HL-60 (cell line): ENCODE measurements around the gene GNGT2.

Source experiments
- DNase-seq, 2 experiments: peaks; one replicate each; pipeline ENCODE4 v3.0.0-alpha.2; 2010 to 2020; ENCODE audit warnings: low read depth in 1 of 2, low spot score in 1 of 2
- H3K27ac ChIP-seq: fragments of 250-450 bp; sonication (Bioruptor Pico); replicated peaks from 2 replicates; pipeline ENCODE4 v1.5.1; 2020; ENCODE audit warnings: mild to moderate bottlenecking, moderate library complexity
- H3K27me3 ChIP-seq: fragments of 250-450 bp; sonication (Bioruptor Pico); 2 replicates; pipeline ENCODE4 v1.5.1; 2021; ENCODE audit warnings: mild to moderate bottlenecking, moderate library complexity; ENCODE audit not compliant: insufficient read depth, poor library complexity, severe bottlenecking
- H3K4me3 ChIP-seq: replicated peaks from 2 replicates; pipeline ENCODE4 v1.5.1; 2011; ENCODE audit warnings: mild to moderate bottlenecking, control low read depth, low read length; ENCODE audit not compliant: insufficient read depth
- GABPA ChIP-seq: IDR thresholded peaks from 2 replicates; pipeline ENCODE4 v1.6.1; 2012; ENCODE audit warnings: low read depth
- POLR2AphosphoS5 ChIP-seq: IDR thresholded peaks from 2 replicates; pipeline ENCODE4 v1.6.1; 2012; ENCODE audit warnings: low read depth
- SPI1 ChIP-seq: IDR thresholded peaks from 2 replicates; pipeline ENCODE4 v1.6.1; 2012; ENCODE audit warnings: low read depth, mild to moderate bottlenecking, borderline replicate concordance
- TF ChIP-seq, protein P1 (sequence below): IDR thresholded peaks from one replicate; pipeline ENCODE4 v1.5.1; 2011; ENCODE audit warnings: low read length, control low read depth, inconsistent platforms; ENCODE audit not compliant: insufficient read depth
- TF ChIP-seq, protein P2 (sequence below): IDR thresholded peaks from 2 replicates; pipeline ENCODE4 v1.6.1; 2012; ENCODE audit warnings: low read depth; ENCODE audit not compliant: insufficient replicate concordance

Gene GNGT2

DNA sequence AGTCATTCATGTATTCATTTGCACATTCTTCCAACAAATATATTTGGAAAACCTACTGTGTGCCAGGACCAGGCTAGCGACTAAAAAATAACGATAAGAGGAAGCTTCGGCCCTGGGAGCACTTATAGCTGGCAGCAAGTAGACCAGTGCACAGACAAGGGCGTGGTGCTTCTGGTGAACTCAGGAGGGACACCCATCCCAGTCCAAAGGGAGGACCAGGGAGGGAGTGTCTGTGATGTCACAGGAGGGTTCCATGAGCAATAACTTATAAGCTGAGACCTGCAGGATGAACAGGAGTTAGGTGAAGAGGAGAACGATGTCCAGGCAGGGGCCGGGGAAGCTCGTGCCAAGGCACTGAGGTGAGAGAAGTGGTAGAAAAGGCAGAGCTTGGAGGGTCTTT, 37.6 kb upstream of the GNGT2 start:
- Histone ChIP-seq H3K27ac (no peak overlapping the region), H3K27me3 (no peaks in the 10 kb centered on the region), H3K4me3 (no peak overlapping the region)
- DNase-seq: no peak
- TF ChIP-seq, protein P1, sequence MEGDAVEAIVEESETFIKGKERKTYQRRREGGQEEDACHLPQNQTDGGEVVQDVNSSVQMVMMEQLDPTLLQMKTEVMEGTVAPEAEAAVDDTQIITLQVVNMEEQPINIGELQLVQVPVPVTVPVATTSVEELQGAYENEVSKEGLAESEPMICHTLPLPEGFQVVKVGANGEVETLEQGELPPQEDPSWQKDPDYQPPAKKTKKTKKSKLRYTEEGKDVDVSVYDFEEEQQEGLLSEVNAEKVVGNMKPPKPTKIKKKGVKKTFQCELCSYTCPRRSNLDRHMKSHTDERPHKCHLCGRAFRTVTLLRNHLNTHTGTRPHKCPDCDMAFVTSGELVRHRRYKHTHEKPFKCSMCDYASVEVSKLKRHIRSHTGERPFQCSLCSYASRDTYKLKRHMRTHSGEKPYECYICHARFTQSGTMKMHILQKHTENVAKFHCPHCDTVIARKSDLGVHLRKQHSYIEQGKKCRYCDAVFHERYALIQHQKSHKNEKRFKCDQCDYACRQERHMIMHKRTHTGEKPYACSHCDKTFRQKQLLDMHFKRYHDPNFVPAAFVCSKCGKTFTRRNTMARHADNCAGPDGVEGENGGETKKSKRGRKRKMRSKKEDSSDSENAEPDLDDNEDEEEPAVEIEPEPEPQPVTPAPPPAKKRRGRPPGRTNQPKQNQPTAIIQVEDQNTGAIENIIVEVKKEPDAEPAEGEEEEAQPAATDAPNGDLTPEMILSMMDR: no peak
- no peak for TF ChIP-seq SPI1
- no peak for TF ChIP-seq GABPA
- no peak for TF ChIP-seq POLR2AphosphoS5
- TF ChIP-seq, protein P2, sequence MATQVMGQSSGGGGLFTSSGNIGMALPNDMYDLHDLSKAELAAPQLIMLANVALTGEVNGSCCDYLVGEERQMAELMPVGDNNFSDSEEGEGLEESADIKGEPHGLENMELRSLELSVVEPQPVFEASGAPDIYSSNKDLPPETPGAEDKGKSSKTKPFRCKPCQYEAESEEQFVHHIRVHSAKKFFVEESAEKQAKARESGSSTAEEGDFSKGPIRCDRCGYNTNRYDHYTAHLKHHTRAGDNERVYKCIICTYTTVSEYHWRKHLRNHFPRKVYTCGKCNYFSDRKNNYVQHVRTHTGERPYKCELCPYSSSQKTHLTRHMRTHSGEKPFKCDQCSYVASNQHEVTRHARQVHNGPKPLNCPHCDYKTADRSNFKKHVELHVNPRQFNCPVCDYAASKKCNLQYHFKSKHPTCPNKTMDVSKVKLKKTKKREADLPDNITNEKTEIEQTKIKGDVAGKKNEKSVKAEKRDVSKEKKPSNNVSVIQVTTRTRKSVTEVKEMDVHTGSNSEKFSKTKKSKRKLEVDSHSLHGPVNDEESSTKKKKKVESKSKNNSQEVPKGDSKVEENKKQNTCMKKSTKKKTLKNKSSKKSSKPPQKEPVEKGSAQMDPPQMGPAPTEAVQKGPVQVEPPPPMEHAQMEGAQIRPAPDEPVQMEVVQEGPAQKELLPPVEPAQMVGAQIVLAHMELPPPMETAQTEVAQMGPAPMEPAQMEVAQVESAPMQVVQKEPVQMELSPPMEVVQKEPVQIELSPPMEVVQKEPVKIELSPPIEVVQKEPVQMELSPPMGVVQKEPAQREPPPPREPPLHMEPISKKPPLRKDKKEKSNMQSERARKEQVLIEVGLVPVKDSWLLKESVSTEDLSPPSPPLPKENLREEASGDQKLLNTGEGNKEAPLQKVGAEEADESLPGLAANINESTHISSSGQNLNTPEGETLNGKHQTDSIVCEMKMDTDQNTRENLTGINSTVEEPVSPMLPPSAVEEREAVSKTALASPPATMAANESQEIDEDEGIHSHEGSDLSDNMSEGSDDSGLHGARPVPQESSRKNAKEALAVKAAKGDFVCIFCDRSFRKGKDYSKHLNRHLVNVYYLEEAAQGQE: no peak

GRCh38 chr17:49244839-49245238, 34.5 kb upstream of the GNGT2 start:
- no peak for TF ChIP-seq GABPA
- TF ChIP-seq, protein P1: no peak
- TF ChIP-seq, protein P2: no peak
- no peak for TF ChIP-seq SPI1
- no peak for TF ChIP-seq POLR2AphosphoS5
- no peak overlapping the region for H3K4me3 ChIP-seq
- no peaks in the 10 kb centered on the region for H3K27me3 ChIP-seq

DNA sequence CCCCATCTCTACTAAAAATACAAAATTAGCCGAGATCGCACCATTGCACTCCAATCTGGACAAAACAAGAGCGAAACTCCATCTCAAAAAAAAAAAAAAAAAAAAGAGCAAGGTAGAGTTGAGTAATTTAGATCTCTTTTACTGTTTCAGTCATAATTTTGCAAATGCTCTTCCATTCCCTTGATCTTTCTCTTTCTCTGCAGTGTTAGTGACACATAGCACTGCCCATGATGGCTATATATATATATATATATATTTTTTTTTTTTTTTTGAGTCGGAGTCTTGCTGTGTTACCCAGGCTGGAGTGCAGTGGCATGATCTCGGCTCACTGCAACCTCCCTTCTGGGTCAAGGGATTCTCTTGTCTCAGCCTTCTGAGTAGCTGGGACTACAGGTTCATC, 32.4 kb upstream of the GNGT2 start:
- Histone ChIP-seq H3K4me3 (no peak overlapping the region), H3K27ac (no peak overlapping the region), H3K27me3 (no peaks in the 10 kb centered on the region)
- TF ChIP-seq GABPA (no peak), SPI1 (no peak), POLR2AphosphoS5 (no peak)
- TF ChIP-seq, protein P1: no peak
- TF ChIP-seq, protein P2: no peak
- no peak for DNase-seq

More at GRCh38 chr17:49244839-49245238, 34.5 kb upstream of the GNGT2 start:
- no peak for DNase-seq
- no peak overlapping the region for H3K27ac ChIP-seq
